Fibroblast of skin of scalp (primary cell): ENCODE results near the gene PIGM.
A peak's percentile ranks its signal among the peaks of the same experiment; 100 is the strongest.

Source experiments
- DNase-seq: peaks from one replicate; pipeline ENCODE4 v3.0.0-alpha.2; 2013

PIGM gene

GRCh38 chr1:160021376-160022074 is 10.3 kb downstream of the PIGM start:
- no peak for DNase-seq

GRCh38 chr1:160020196-160020595 is 11.6 kb downstream of the PIGM start:
- no peak for DNase-seq

- DNase-seq, result peak; percentile 44
Observed at GRCh38 chr1:160018900-160019299, 12.9 kb downstream of the PIGM start.

GRCh38 chr1:160018347-160018746 is 13.4 kb downstream of the PIGM start:
- DNase-seq, result no peak

GRCh38 chr1:160017592-160017991 is 14.2 kb downstream of the PIGM start:
- no peak for DNase-seq

- DNase-seq, result no peak
Observed at GRCh38 chr1:160011781-160012180, 20.0 kb downstream of the PIGM start.

GRCh38 chr1:160009801-160010200 is 22.0 kb downstream of the PIGM start:
- DNase-seq, result no peak

- DNase-seq, result no peak
Observed at GRCh38 chr1:160009081-160009480, 22.7 kb downstream of the PIGM start.

GRCh38 chr1:160007577-160008200 is 24.1 kb downstream of the PIGM start:
- no peak for DNase-seq

- peak; percentile 65 for DNase-seq
Observed at GRCh38 chr1:160006312-160006940, 25.4 kb downstream of the PIGM start.

GRCh38 chr1:160005070-160005469 is 26.7 kb downstream of the PIGM start:
- DNase-seq, result no peak

GRCh38 chr1:160004425-160004824 is 27.4 kb downstream of the PIGM start:
- no peak for DNase-seq

GRCh38 chr1:160004001-160004400 is 27.8 kb downstream of the PIGM start:
- no peak for DNase-seq

- no peak for DNase-seq
Observed at GRCh38 chr1:160001440-160001839, 30.4 kb downstream of the PIGM start.

GRCh38 chr1:159999204-159999603 is 32.6 kb downstream of the PIGM start:
- DNase-seq, result no peak

- DNase-seq, result peak; percentile 90
Observed at GRCh38 chr1:159996653-159997052, 35.1 kb downstream of the PIGM start.

GRCh38 chr1:159994896-159995295 is 36.9 kb downstream of the PIGM start:
- DNase-seq, result no peak

GRCh38 chr1:159993911-159994310 is 37.9 kb downstream of the PIGM start:
- DNase-seq, result no peak

GRCh38 chr1:159992161-159992560 is 39.6 kb downstream of the PIGM start:
- DNase-seq, result peak; percentile 14

GRCh38 chr1:159991513-159991912 is 40.3 kb downstream of the PIGM start:
- DNase-seq, result no peak

- no peak for DNase-seq
Observed at GRCh38 chr1:159990005-159990404, 41.8 kb downstream of the PIGM start.

GRCh38 chr1:159989581-159989980 is 42.2 kb downstream of the PIGM start:
- DNase-seq, result no peak

GRCh38 chr1:159988006-159988405 is 43.8 kb downstream of the PIGM start:
- DNase-seq, result no peak

- DNase-seq, result no peak
Observed at GRCh38 chr1:159987186-159987585, 44.6 kb downstream of the PIGM start.
